GM12878 (cell line): Measurements from ENCODE around the gene TMEM135. TPM values are rescaled to one million over a fixed set of nuclear protein-coding genes. Genes with fewer than 3 reads are reported as not detected.
A peak's percentile ranks its signal among the peaks of the same experiment; 100 is the strongest.

Experiments
- ATAC-seq: fragments of 200-7000 bp; cut with Tn5 transposase; 3 replicates; pipeline ENCODE4 v1.9.1; 2020; ENCODE audit warnings: mild to moderate bottlenecking, moderate library complexity
- BruUV-seq: library from RNA; stranded (reverse); fragments of 400-500 nt; replicated peaks from 2 replicates; lab custom pipeline; 2021; lab: Mats Ljungman, UMichigan
- CTCF ChIA-PET: fragments of 300-600 bp; sonication (Branson Sonifier 250); formaldehyde crosslinking; extraction: SDS; loops from one replicate; lab custom pipeline; 2021; ENCODE audit warnings: inconsistent platforms; lab: Yijun Ruan, JAX
- POLR2A ChIA-PET: fragments of 350-600 bp; formaldehyde crosslinking; extraction: SDS; loops from one replicate; lab custom pipeline; 2021; ENCODE audit warnings: inconsistent platforms; lab: Charles Lee
- RAD21 ChIA-PET: fragments of 300-600 bp; sonication (Branson Sonifier 250); formaldehyde crosslinking; loops from one replicate; lab custom pipeline; 2023; ENCODE audit warnings: antibody characterized with exemption; ENCODE audit not compliant: unreplicated experiment; lab: Charles Lee
- SMC1A ChIA-PET: fragments of 300-600 bp; sonication (Branson Sonifier 250); formaldehyde crosslinking; loops from one replicate; lab custom pipeline; 2023; ENCODE audit not compliant: unreplicated experiment, uncharacterized antibody; lab: Charles Lee
- DNase-seq: peaks from one replicate; pipeline ENCODE4 v3.0.0-alpha.2; 2011; ENCODE audit warnings: low read depth, low spot score
- FAIRE-seq: peaks from 3 replicates; lab custom pipeline; 2011; peaks lifted over from hg19 to GRCh38; lab: Jason Lieb, UNC
- H2AFZ ChIP-seq: 2 replicates; pipeline ENCODE4 v1.6.0; 2011; ENCODE audit warnings: low read depth, low read length, control low read depth; ENCODE audit not compliant: control insufficient read depth
- H3K27ac ChIP-seq: 2 replicates; pipeline ENCODE4 v1.5.1; 2011; ENCODE audit warnings: control low read depth; ENCODE audit not compliant: control insufficient read depth, insufficient read depth
- H3K27me3 ChIP-seq, 2 experiments: replicated peaks in 1 of 2; 2 replicates each; pipeline versions ENCODE4 v1.6.0 to v1.6.1; 2011; ENCODE audit warnings: low read length in 1 of 2; ENCODE audit not compliant: control insufficient read depth in 2 of 2, insufficient read depth in 2 of 2
- H3K36me3 ChIP-seq, 2 experiments: 2 replicates each; pipeline ENCODE4 v1.5.1; 2011; ENCODE audit warnings: low read length in 1 of 2; ENCODE audit not compliant: control insufficient read depth in 2 of 2, insufficient read depth in 2 of 2
- H3K4me1 ChIP-seq: 2 replicates; pipeline ENCODE4 v1.6.1; 2011; ENCODE audit warnings: mild to moderate bottlenecking, low read length, moderate library complexity, mixed read lengths; ENCODE audit not compliant: control insufficient read depth, insufficient read depth
- H3K4me2 ChIP-seq: 2 replicates; pipeline ENCODE4 v1.6.0; 2011; ENCODE audit warnings: control low read depth; ENCODE audit not compliant: control insufficient read depth, insufficient read depth
- H3K4me3 ChIP-seq: fragments of 200-600 bp; sonication (generic); 2 replicates; pipeline ENCODE4 v1.5.1; 2016
- H3K79me2 ChIP-seq: 2 replicates; pipeline ENCODE4 v1.6.0; 2011; ENCODE audit warnings: low read length; ENCODE audit not compliant: control insufficient read depth, insufficient read depth
- H3K9ac ChIP-seq: 2 replicates; pipeline ENCODE4 v1.8.0; 2011; ENCODE audit warnings: low read length, control low read depth, mixed read lengths; ENCODE audit not compliant: control insufficient read depth, insufficient read depth
- H3K9me3 ChIP-seq: replicated peaks from 3 replicates; pipeline ENCODE4 v1.5.1; 2011; ENCODE audit warnings: mild to moderate bottlenecking, low read length; ENCODE audit not compliant: control insufficient read depth, insufficient read depth
- H4K20me1 ChIP-seq: 2 replicates; pipeline ENCODE4 v1.6.0; 2011; ENCODE audit not compliant: control insufficient read depth, insufficient read depth
- E2F4 ChIP-seq: IDR thresholded peaks from 2 replicates; pipeline ENCODE4 v1.6.1; 2012; ENCODE audit warnings: low read depth, low read length, improper control_type of control experiment
- RUNX3 ChIP-seq: IDR thresholded peaks from 2 replicates; pipeline ENCODE4 v1.6.1; 2012; ENCODE audit warnings: low read length, inconsistent platforms
- SREBF2 ChIP-seq: IDR thresholded peaks from 2 replicates; pipeline ENCODE4 v1.6.1; 2012; ENCODE audit warnings: mild to moderate bottlenecking, low read length
- SRF ChIP-seq, 2 experiments: IDR thresholded peaks; 2 replicates each; pipeline ENCODE4 v1.6.1; 2011; ENCODE audit warnings: low read depth in 2 of 2, low read length in 2 of 2, mild to moderate bottlenecking in 1 of 2, moderate library complexity in 1 of 2
- WGBS: methylation state at CpG from one replicate; pipeline ENCODE4 v1.1.6; 2016; ENCODE audit warnings: low lambda C conversion rate; ENCODE audit not compliant: insufficient replicate concordance, insufficient coverage; ENCODE audit errors: missing lambda C conversion rate; 5-methylcytosine and 5-hydroxymethylcytosine counted together
- in situ Hi-C: fragments of 300-500 bp; cut with MboI; formaldehyde crosslinking; loops from 9 replicates; pipeline ENCODE4 v1.14.3; 2018; ENCODE audit warnings: mixed read lengths
- intact Hi-C: fragments of 100-400 bp; cut with micrococcal nuclease; formaldehyde crosslinking; loops from one replicate; pipeline ENCODE4 v1.14.2; 2022; ENCODE audit not compliant: unreplicated experiment
- polyA plus RNA-seq, 11 experiments: library from polyadenylated mRNA; depleted of rRNA in 4 of 11; unstranded in 6 of 11; stranded (reverse) in 5 of 11; fragments of >200 nt; fragmentation: Nextera tagmentation in 4 of 11; fragmentation: Illumina TruSeq in 1 of 11; extraction: Ambion mirVana in 4 of 11; extraction: Trizol in 1 of 11; gene quantifications; 1 replicate in 1 of 11; 2 replicates in 10 of 11; pipeline versions ENCODE4 v1.2.1 to v1.2.3, GENCODE V29; 2011 to 2016; ENCODE audit warnings: inconsistent platforms in 2 of 11, missing spikeins in 2 of 11, low read depth in 1 of 11
- total RNA-seq, 4 experiments: library from RNA; depleted of rRNA in 3 of 4; stranded (reverse); fragments of >200 nt in 3 of 4; fragmentation: Illumina TruSeq in 1 of 4; extraction: Trizol in 1 of 4; gene quantifications; 2 replicates each; pipeline versions ENCODE4 v1.2.1 to v1.2.3, GENCODE V29; 2013 to 2021

The TMEM135 gene
- total and polyA plus RNA-seq, 10 of the 15 experiments (the other 5 are each of a cell fraction or from before 2014, with no cell fraction given) = 7.2 to 117 (median 12.9) TPM

- no peak overlapping the region for H2AFZ ChIP-seq
- no peaks in the 10 kb centered on the region for H3K79me2 ChIP-seq
- no peak for FAIRE-seq
- H3K36me3 ChIP-seq = no peaks in the 10 kb centered on the region
- no peaks in the 10 kb centered on the region for H4K20me1 ChIP-seq
- H3K9ac ChIP-seq = no peak overlapping the region
- intact Hi-C loops (no loop called here), in situ Hi-C loops (loop anchor here (5.0 kb wide), 1 partner anchor 37 kb away; no protein-coding TSS in a partner anchor)
- CTCF ChIA-PET = no interaction called here
- no TSS peak for BruUV-seq
- H3K4me1 ChIP-seq = no peaks in the 10 kb centered on the region
- H3K9me3 ChIP-seq = no peaks in the 10 kb centered on the region; the same call in 2 of the 3 replicates
- H3K4me2 ChIP-seq = no peak overlapping the region
- no peak for TF ChIP-seq SREBF2
- POLR2A ChIA-PET = no interaction called here
- DNase-seq = no peak
- SMC1A ChIA-PET = interaction anchor here (1.0 kb wide), 1 partner anchor 12 kb away, joined by 3 read pairs; no protein-coding TSS in a partner anchor
- no peak overlapping the region for H3K4me3 ChIP-seq
- RAD21 ChIA-PET = no interaction called here
- 95% methylated on average over 1 of the region's 1 CpG for WGBS
- no peaks in the 10 kb centered on the region for H3K27me3 ChIP-seq
- no peak overlapping the region for H3K27ac ChIP-seq
- no peak for ATAC-seq
Observed at GRCh38 chr11:87215236-87215635, 177.5 kb downstream of the TMEM135 start.

- SMC1A ChIA-PET = interaction anchor here (1.4 kb wide), 1 partner anchor 14 kb away, joined by 3 read pairs; no protein-coding TSS in a partner anchor
Observed at GRCh38 chr11:87219266-87219665, 181.5 kb downstream of the TMEM135 start.

More at GRCh38 chr11:87219266-87219665, 181.5 kb downstream of the TMEM135 start:
- TF ChIP-seq SRF (IDR thresholded peaks at IDR 0.05; ENCODE audit: low read depth in 2 of 2, low read length in 2 of 2) = peak; percentile 31 to 93; a peak in 2 of 4 replicates
- TF ChIP-seq RUNX3 = peak; percentile 42
- no peak for TF ChIP-seq E2F4
- TF ChIP-seq, all 136 proteins: peak for 2
- Histone ChIP-seq H3K4me3 (no peak overlapping the region), H3K27ac (no peak overlapping the region), H3K79me2 (no peaks in the 10 kb centered on the region), H3K4me1 (no peaks in the 10 kb centered on the region), H3K27me3 (no peaks in the 10 kb centered on the region), H3K4me2 (no peak overlapping the region; the same call in 1 of the 2 replicates), H3K9ac (no peak overlapping the region), H3K9me3 (no peaks in the 10 kb centered on the region), H2AFZ (no peak overlapping the region), H3K36me3 (no peaks in the 10 kb centered on the region), H4K20me1 (no peaks in the 10 kb centered on the region)
- BruUV-seq = no TSS peak
- CTCF ChIA-PET = no interaction called here
- ATAC-seq = peak; percentile 71
- 82% methylated on average over 4 of the region's 4 CpGs for WGBS
- in situ Hi-C loops = loop anchor here (5.0 kb wide), 1 partner anchor 33 kb away; no protein-coding TSS in a partner anchor
- no peak for FAIRE-seq
- RAD21 ChIA-PET = no interaction called here
- DNase-seq = peak; percentile 28
- POLR2A ChIA-PET = no interaction called here
- intact Hi-C loops = no loop called here
